Peyer's patch (tissue), 4 donors: ENCODE results near the gene NACC2.

Experiments used
- POLR2A ChIP-seq, 2 donors: fragments of 450-650 bp; IDR thresholded peaks; one replicate each; pipeline ENCODE4 v1.5.1; 2017; ENCODE audit warnings: antibody characterized with exemption in 2 of 2, mild to moderate bottlenecking in 2 of 2, moderate library complexity in 2 of 2
- TF ChIP-seq, protein P1 (sequence below), 6 experiments: fragments of 450-650 bp in 4 of 6; fragments of 200-600 bp in 2 of 6; sonication (generic) in 1 of 6; IDR thresholded peaks; one replicate each; pipeline ENCODE4 v1.5.1; 2017 to 2019; ENCODE audit warnings: antibody characterized with exemption in 6 of 6, mild to moderate bottlenecking in 3 of 6, moderate library complexity in 1 of 6

DNA sequence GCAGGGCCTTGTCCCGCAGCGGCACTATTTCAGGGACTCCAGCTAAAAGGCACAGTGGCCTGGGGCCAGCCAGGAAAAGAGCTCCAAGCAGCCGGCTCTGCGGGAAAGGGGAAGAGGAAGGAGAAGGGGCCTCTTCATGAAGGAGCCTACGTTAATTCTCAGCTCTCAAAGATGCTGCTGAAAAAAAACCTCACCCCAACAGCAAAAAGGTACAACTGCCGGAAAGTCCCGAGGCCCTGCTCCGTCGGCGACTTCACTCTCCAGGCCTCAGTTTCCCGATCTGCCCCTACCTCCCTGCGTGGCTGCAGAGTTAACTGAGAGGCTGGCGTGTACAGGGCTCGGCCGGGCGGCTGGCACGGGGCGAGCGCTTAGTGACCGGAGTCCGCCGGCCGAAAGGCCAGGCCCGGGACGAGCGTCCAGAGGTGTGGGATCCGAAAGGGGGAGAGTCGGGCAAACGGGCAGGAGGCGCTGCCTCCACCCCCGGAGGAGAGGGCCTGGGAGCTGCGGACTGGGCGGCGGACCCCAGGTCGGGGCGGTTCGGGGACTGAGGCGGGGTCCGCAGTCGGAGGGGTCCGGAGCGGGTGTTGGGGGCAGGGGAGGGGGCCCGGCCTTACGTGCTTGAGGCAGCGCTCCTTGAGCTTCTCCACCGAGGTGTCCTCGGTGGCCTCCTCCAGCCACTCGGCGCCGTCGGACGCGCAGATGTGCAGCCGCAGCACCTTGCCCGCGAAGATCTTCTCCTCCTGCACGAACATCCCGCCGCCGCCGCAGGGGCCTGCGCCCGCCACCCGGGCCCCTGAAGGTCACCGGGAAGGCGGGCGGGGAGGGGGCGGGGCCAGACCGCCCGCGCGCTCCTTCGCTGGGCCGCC is 134.4 kb downstream of the NACC2 start:
- TF ChIP-seq, protein P1, sequence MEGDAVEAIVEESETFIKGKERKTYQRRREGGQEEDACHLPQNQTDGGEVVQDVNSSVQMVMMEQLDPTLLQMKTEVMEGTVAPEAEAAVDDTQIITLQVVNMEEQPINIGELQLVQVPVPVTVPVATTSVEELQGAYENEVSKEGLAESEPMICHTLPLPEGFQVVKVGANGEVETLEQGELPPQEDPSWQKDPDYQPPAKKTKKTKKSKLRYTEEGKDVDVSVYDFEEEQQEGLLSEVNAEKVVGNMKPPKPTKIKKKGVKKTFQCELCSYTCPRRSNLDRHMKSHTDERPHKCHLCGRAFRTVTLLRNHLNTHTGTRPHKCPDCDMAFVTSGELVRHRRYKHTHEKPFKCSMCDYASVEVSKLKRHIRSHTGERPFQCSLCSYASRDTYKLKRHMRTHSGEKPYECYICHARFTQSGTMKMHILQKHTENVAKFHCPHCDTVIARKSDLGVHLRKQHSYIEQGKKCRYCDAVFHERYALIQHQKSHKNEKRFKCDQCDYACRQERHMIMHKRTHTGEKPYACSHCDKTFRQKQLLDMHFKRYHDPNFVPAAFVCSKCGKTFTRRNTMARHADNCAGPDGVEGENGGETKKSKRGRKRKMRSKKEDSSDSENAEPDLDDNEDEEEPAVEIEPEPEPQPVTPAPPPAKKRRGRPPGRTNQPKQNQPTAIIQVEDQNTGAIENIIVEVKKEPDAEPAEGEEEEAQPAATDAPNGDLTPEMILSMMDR (IDR thresholded peaks at IDR 0.05): peak in 1 of 6 experiments; percentile 6
- TF ChIP-seq POLR2A (IDR thresholded peaks at IDR 0.05): peak in 1 of 2 donors; percentile 41
